Posterior cingulate gyrus (tissue), 11 donors: Measurements from ENCODE around the gene DHRS9.

Experiments
- DNase-seq, 10 donors: peaks; one replicate each; pipeline versions ENCODE4 v3.0.0 to v3.0.0-alpha.2; 2020 to 2021; ENCODE audit warnings: mixed read lengths in 3 of 10
- intact Hi-C: fragments of 100-400 bp; cut with DNase I; formaldehyde crosslinking; loops from one replicate; pipeline ENCODE4 v1.15.1; 2023

DHRS9 gene

GRCh38 chr2:169091761-169092519, 22.6 kb downstream of the DHRS9 start:
- intact Hi-C loops: no loop called here

GRCh38 chr2:169093535-169093934, 24.2 kb downstream of the DHRS9 start:
- intact Hi-C loops: no loop called here
- DNase-seq: no peak

More at GRCh38 chr2:169091761-169092519, 22.6 kb downstream of the DHRS9 start:
- no peak for DNase-seq

GRCh38 chr2:169094676-169095075, 25.3 kb downstream of the DHRS9 start:
- DNase-seq: no peak
- intact Hi-C loops: no loop called here

GRCh38 chr2:169095621-169096105, 26.3 kb downstream of the DHRS9 start:
- no peak for DNase-seq
- intact Hi-C loops: no loop called here

- DNase-seq: no peak
- intact Hi-C loops: no loop called here
Measured at GRCh38 chr2:169104848-169105247, 35.5 kb downstream of the DHRS9 start.

GRCh38 chr2:169105476-169105875, 36.1 kb downstream of the DHRS9 start:
- intact Hi-C loops: no loop called here

GRCh38 chr2:169106134-169106533, 36.8 kb downstream of the DHRS9 start:
- DNase-seq: no peak
- intact Hi-C loops: no loop called here

More at GRCh38 chr2:169105476-169105875, 36.1 kb downstream of the DHRS9 start:
- DNase-seq: no peak

GRCh38 chr2:169106563-169107545, 37.5 kb downstream of the DHRS9 start:
- intact Hi-C loops: no loop called here
- no peak for DNase-seq

GRCh38 chr2:169107645-169108044, 38.3 kb downstream of the DHRS9 start:
- DNase-seq: no peak
- intact Hi-C loops: no loop called here

- intact Hi-C loops: no loop called here
- DNase-seq: no peak
Measured at GRCh38 chr2:169108099-169108884, 38.9 kb downstream of the DHRS9 start.

- peak; percentile 47 to 97 (median 82) for DNase-seq
- intact Hi-C loops: loop anchor here (1.0 to 5.0 kb wide), 2 partner anchors 113 to 288 kb away; no protein-coding TSS in a partner anchor
Measured at GRCh38 chr2:169109502-169110409, 40.4 kb downstream of the DHRS9 start.

- intact Hi-C loops: loop anchor here (5.0 kb wide), 1 partner anchor 287 kb away; no protein-coding TSS in a partner anchor
- DNase-seq: no peak
Measured at GRCh38 chr2:169110419-169110818, 41.1 kb downstream of the DHRS9 start.

- intact Hi-C loops: loop anchor here (5.0 kb wide), 1 partner anchor 286 kb away; no protein-coding TSS in a partner anchor
Measured at GRCh38 chr2:169110916-169111315, 41.6 kb downstream of the DHRS9 start.

GRCh38 chr2:169112841-169113240, 43.5 kb downstream of the DHRS9 start:
- no peak for DNase-seq
- intact Hi-C loops: loop anchor here (5.0 kb wide), 1 partner anchor 284 kb away; no protein-coding TSS in a partner anchor

More at GRCh38 chr2:169110916-169111315, 41.6 kb downstream of the DHRS9 start:
- DNase-seq: peak in 1 of 10 donors; percentile 76

- intact Hi-C loops: loop anchor here (5.0 kb wide), 1 partner anchor 283 kb away; no protein-coding TSS in a partner anchor
- DNase-seq: no peak
Measured at GRCh38 chr2:169114056-169114455, 44.7 kb downstream of the DHRS9 start.

GRCh38 chr2:169116327-169116726, 47.0 kb downstream of the DHRS9 start:
- no peak for DNase-seq
- intact Hi-C loops: no loop called here

GRCh38 chr2:169116993-169117392, 47.6 kb downstream of the DHRS9 start:
- DNase-seq: no peak
- intact Hi-C loops: no loop called here

- intact Hi-C loops: no loop called here
- no peak for DNase-seq
Measured at GRCh38 chr2:169118060-169118459, 48.7 kb downstream of the DHRS9 start.
